ENCODE data around the gene PCDHB6. TPM values are rescaled to one million over a fixed set of nuclear protein-coding genes. Genes with fewer than 3 reads are reported as not detected.
"Not testable (repeated sequence)": the region's sequence is repeated elsewhere in the genome, so short reads cannot be mapped to it uniquely, and the experiment has no call there.

Gene PCDHB6
- total RNA-seq, result 0.75 TPM
- long read RNA-seq, partial matches to known transcripts, result 0 of 2 reads
- long read RNA-seq, other reads (novel, unspliced or antisense), result 0 of 2 reads

DNA sequence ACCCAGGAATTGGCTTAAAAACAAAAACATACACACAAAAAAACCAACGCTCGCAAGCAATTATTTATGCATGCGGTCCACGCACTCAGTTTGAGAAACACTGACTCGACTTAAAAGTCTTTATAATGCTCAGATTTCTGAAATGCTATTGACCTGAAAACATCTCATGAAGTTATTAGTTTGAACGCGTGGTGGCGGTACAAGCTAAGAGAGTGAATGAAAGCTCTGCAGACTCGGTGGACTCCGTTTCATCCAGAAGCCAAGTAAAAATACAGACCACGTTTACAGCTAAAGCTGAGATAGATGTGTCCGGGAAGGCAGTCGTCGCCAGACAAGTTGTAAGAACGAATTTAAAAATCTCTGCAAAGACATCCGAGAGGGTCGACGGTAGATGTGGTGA is at the start of gene PCDHB6:
Gene PCDHB6, plus strand, starts transcription at position 246 of the 400 bp plus-strand sequence. CDS start 201 bp downstream, outside the sequence.
- peaks cover 8% of the 10 kb centered on the region for H3K27me3 ChIP-seq
- peak within 1 kb of the TSS; percentile 7 for H3K4me3 ChIP-seq
- no peak for ATAC-seq
- H3K4me1 ChIP-seq, result no peaks in the 10 kb centered on the region
- intact Hi-C loops (cut with DNase I), result no loop called here
- H3K27ac ChIP-seq, result no peak within 1 kb of the TSS
- no peaks in the 10 kb centered on the region for H3K36me3 ChIP-seq
- peaks cover 9% of the 10 kb centered on the region for H3K9me3 ChIP-seq
- TF ChIP-seq, protein P1, sequence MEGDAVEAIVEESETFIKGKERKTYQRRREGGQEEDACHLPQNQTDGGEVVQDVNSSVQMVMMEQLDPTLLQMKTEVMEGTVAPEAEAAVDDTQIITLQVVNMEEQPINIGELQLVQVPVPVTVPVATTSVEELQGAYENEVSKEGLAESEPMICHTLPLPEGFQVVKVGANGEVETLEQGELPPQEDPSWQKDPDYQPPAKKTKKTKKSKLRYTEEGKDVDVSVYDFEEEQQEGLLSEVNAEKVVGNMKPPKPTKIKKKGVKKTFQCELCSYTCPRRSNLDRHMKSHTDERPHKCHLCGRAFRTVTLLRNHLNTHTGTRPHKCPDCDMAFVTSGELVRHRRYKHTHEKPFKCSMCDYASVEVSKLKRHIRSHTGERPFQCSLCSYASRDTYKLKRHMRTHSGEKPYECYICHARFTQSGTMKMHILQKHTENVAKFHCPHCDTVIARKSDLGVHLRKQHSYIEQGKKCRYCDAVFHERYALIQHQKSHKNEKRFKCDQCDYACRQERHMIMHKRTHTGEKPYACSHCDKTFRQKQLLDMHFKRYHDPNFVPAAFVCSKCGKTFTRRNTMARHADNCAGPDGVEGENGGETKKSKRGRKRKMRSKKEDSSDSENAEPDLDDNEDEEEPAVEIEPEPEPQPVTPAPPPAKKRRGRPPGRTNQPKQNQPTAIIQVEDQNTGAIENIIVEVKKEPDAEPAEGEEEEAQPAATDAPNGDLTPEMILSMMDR (IDR thresholded peaks at IDR 0.05), result peak; percentile 20
- no peak for DNase-seq

DNA sequence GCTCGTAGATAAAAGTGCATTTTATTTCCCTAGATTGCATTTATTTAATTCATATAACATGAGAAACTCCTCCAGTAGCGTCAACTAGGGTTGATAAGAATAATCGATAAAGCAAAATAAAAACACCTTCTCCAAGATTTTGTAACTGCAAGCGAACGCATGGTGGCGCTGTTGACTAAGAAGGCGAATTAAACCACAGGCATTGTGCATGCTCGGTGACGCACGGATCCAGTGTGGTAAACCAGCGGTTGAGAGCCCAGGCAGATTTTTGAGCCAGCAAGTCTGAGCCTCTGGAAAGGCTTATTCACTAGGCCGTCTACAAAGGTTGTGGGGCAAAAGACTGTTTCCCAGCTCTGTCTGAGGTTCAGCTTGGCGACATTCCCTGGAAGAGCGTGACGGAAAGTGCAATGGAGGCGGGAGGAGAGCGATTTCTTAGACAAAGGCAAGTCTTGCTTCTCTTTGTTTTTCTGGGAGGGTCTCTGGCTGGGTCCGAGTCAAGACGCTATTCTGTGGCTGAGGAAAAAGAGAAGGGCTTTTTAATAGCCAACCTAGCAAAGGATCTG is 49.5 kb upstream of the PCDHB6 start, which contains the start of gene PCDHB3:
Gene PCDHB3, plus strand, starts transcription at position 231 of the 563 bp plus-strand sequence. Its CDS starts 177 bp downstream, at position 408.
- no peaks in the 10 kb centered on the region for H3K36me3 ChIP-seq
- TF ChIP-seq, protein P1 (IDR thresholded peaks at IDR 0.05), result peak; percentile 37
- peak; percentile 51 for DNase-seq
- peak within 1 kb of the TSS; percentile 27 for H3K4me3 ChIP-seq
- peak; percentile 53 for ATAC-seq
- H3K27ac ChIP-seq, result no peak within 1 kb of the TSS
- intact Hi-C loops (cut with DNase I), result no loop called here
- H3K9me3 ChIP-seq, result peaks cover 11% of the 10 kb centered on the region
- peaks cover under 1% of the 10 kb centered on the region for H3K27me3 ChIP-seq
- no peaks in the 10 kb centered on the region for H3K4me1 ChIP-seq

DNA sequence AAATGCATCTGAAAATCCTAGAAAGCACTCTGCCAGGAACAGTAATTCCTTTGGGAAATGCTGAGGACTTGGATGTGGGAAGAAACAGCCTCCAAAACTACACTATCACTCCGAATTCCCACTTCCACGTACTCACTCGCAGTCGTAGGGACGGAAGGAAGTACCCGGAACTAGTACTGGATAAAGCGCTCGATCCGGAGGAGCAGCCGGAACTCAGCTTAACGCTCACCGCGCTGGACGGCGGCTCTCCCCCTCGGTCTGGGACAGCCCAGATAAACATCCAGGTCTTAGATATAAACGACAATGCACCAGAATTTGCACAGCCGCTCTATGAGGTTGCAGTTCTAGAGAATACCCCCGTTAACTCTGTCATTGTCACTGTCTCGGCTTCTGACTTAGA is 48.8 kb upstream of the PCDHB6 start:
- Histone ChIP-seq H3K27ac (no peak overlapping the region), H3K4me1 (no peaks in the 10 kb centered on the region), H3K9me3 (peaks cover 11% of the 10 kb centered on the region), H3K4me3 (peak overlapping the region; percentile 27), H3K36me3 (no peaks in the 10 kb centered on the region), H3K27me3 (no peaks in the 10 kb centered on the region)
- TF ChIP-seq, protein P1 (IDR thresholded peaks at IDR 0.05), result no peak
- DNase-seq (no peak), ATAC-seq (no peak)
- intact Hi-C loops (cut with DNase I), result no loop called here

DNA sequence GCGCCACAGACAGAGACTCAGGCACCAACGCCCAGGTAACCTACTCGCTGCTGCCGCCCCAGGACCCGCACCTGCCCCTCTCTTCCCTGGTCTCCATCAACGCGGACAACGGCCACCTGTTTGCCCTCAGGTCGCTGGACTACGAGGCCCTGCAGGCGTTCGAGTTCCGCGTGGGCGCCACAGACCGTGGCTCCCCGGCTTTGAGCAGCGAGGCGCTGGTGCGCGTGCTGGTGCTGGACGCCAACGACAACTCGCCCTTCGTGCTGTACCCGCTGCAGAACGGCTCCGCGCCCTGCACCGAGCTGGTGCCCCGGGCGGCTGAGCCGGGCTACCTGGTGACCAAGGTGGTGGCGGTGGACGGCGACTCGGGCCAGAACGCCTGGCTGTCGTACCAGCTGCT is 47.8 kb upstream of the PCDHB6 start:
- H3K4me3 ChIP-seq; ATAC-seq; H3K36me3 ChIP-seq; H3K27ac ChIP-seq; H3K27me3 ChIP-seq; intact Hi-C loops (cut with DNase I); DNase-seq; H3K4me1 ChIP-seq: not testable (repeated sequence)
- H3K9me3 ChIP-seq, result peaks cover 11% of the 10 kb centered on the region

- peaks cover 11% of the 10 kb centered on the region for H3K9me3 ChIP-seq
- H3K36me3 ChIP-seq; H3K27ac ChIP-seq; ATAC-seq; H3K27me3 ChIP-seq; H3K4me3 ChIP-seq; DNase-seq; intact Hi-C loops (cut with DNase I); H3K4me1 ChIP-seq: not testable (repeated sequence)
Measured at GRCh38 chr5:141102471-141102870, 47.4 kb upstream of the PCDHB6 start.

- Histone ChIP-seq H3K4me1 (no peaks in the 10 kb centered on the region), H3K27me3 (no peaks in the 10 kb centered on the region), H3K36me3 (no peaks in the 10 kb centered on the region), H3K9me3 (peaks cover 11% of the 10 kb centered on the region), H3K4me3 (no peak overlapping the region), H3K27ac (no peak overlapping the region)
- ATAC-seq (no peak), DNase-seq (no peak)
- intact Hi-C loops (cut with DNase I), result no loop called here
- TF ChIP-seq, protein P1 (IDR thresholded peaks at IDR 0.05), result no peak
Measured at GRCh38 chr5:141105350-141105749, 44.5 kb upstream of the PCDHB6 start.
